ENCODE data around the gene NLRP10. TPM values are rescaled to one million over a fixed set of nuclear protein-coding genes. Genes with fewer than 3 reads are reported as not detected.

Gene NLRP10
- total and polyA plus RNA-seq, 2 donors (not counting 3 experiments of a cell fraction or from before 2014, with no cell fraction given), result not detected

GRCh38 chr11:7982582-7983119 lies 17.4 kb upstream of the NLRP10 start:
- CTCF ChIA-PET, result interaction anchor here (1.0 to 6.2 kb wide), 2 partner anchors 24 to 79 kb away, joined by 3 to 109 read pairs; no protein-coding TSS in a partner anchor
- Histone ChIP-seq H3K27ac (ENCODE audit: insufficient read depth, low read depth, low read length) (no peak overlapping the region), H3K79me2 (ENCODE audit: control insufficient read depth, insufficient read depth, low read length) (peaks cover 4% of the 10 kb centered on the region), H3K27me3 (ENCODE audit: control insufficient read depth in 2 of 2, insufficient read depth in 2 of 2, low read length in 2 of 2) (no peaks in the 10 kb centered on the region), H3K4me2 (ENCODE audit: insufficient read depth, low read length) (no peak overlapping the region), H4K20me1 (replicated peaks; ENCODE audit: control insufficient read depth, extremely low read depth, insufficient read depth, low read length) (no peaks in the 10 kb centered on the region), H3K36me3 (ENCODE audit: control insufficient read depth in 2 of 2, extremely low read depth in 1 of 2, insufficient read depth in 2 of 2, low read length in 2 of 2) (no peaks in the 10 kb centered on the region), H3K9me3 (replicated peaks; ENCODE audit: control insufficient read depth, insufficient read depth, low read length) (no peaks in the 10 kb centered on the region), H3K4me3 (replicated peaks in 1 of 3; ENCODE audit: insufficient read depth in 1 of 3, low read depth in 1 of 3, low read length in 3 of 3) (no peak overlapping the region), H3K9me1 (replicated peaks; ENCODE audit: control insufficient read depth, extremely low read depth, insufficient read depth, low read length) (no peaks in the 10 kb centered on the region), H2AFZ (ENCODE audit: low read depth, low read length) (no peak overlapping the region), H3K4me1 (ENCODE audit: control insufficient read depth, extremely low read depth, insufficient read depth, low read length) (peaks cover 28% of the 10 kb centered on the region), H3K9ac (replicated peaks; ENCODE audit: extremely low read depth, insufficient read depth, low read length) (no peak overlapping the region)
- POLR2A ChIA-PET, result no interaction called here
- no TSS peak for BruUV-seq (replicated peaks)
- TF ChIP-seq GATA2 (IDR thresholded peaks at IDR 0.05; ENCODE audit: insufficient read depth, insufficient read length, low read depth, low read length), result no peak
- no peak for TF ChIP-seq MAX (IDR thresholded peaks at IDR 0.05; ENCODE audit: insufficient read depth, insufficient read length)
- no peak for TF ChIP-seq FOS (IDR thresholded peaks at IDR 0.05; ENCODE audit: borderline replicate concordance, insufficient read depth, low read length)
- no peak for TF ChIP-seq POLR2AphosphoS5 (IDR thresholded peaks at IDR 0.05; ENCODE audit: insufficient read depth, low read depth, low read length)
- TF ChIP-seq EZH2 (IDR thresholded peaks at IDR 0.05; ENCODE audit: borderline replicate concordance, low read depth, low read length, severe bottlenecking), result no peak
- TF ChIP-seq MYC (IDR thresholded peaks at IDR 0.05; ENCODE audit: low read depth, low read length), result no peak
- no peak for TF ChIP-seq POLR2A (IDR thresholded peaks at IDR 0.05; ENCODE audit: low read depth, low read length)
- TF ChIP-seq JUN (IDR thresholded peaks at IDR 0.05; ENCODE audit: borderline replicate concordance, insufficient read depth, insufficient read length, low read depth), result no peak
- TF ChIP-seq, protein P1, sequence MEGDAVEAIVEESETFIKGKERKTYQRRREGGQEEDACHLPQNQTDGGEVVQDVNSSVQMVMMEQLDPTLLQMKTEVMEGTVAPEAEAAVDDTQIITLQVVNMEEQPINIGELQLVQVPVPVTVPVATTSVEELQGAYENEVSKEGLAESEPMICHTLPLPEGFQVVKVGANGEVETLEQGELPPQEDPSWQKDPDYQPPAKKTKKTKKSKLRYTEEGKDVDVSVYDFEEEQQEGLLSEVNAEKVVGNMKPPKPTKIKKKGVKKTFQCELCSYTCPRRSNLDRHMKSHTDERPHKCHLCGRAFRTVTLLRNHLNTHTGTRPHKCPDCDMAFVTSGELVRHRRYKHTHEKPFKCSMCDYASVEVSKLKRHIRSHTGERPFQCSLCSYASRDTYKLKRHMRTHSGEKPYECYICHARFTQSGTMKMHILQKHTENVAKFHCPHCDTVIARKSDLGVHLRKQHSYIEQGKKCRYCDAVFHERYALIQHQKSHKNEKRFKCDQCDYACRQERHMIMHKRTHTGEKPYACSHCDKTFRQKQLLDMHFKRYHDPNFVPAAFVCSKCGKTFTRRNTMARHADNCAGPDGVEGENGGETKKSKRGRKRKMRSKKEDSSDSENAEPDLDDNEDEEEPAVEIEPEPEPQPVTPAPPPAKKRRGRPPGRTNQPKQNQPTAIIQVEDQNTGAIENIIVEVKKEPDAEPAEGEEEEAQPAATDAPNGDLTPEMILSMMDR (IDR thresholded peaks at IDR 0.05; ENCODE audit: extremely low read depth in 1 of 2, insufficient read depth in 1 of 2, low read depth in 1 of 2, low read length in 2 of 2), result no peak
- DNase-seq (ENCODE audit: low read depth, low spot score), result no peak
- no peak for FAIRE-seq
- intact Hi-C loops (cut with micrococcal nuclease), result no loop called here
- dilution Hi-C loops (cut with MboI; ENCODE audit: extremely low pct_ligation_motif_present, low sequenced_read_pairs), result no loop called here

All from endothelial cell of umbilical vein (primary cell).